Psoas muscle (tissue), 8 donors: ENCODE data around the gene ZFYVE16. TPM values are rescaled to one million over a fixed set of nuclear protein-coding genes. Genes with fewer than 3 reads are reported as not detected.
"Not testable (repeated sequence)": the region's sequence is repeated elsewhere in the genome, so short reads cannot be mapped to it uniquely, and the experiment has no call there.

Experiments
- ATAC-seq, 4 donors: fragments of 200-7000 bp; cut with Tn5 transposase; one replicate each; pipeline ENCODE4 v1.9.1; 2020; ENCODE audit warnings: moderate library complexity in 3 of 4, mild to moderate bottlenecking in 2 of 4
- DNase-seq, 2 donors: peaks; one replicate each; pipeline ENCODE4 v3.0.0-alpha.2; 2020
- H3K27ac ChIP-seq: fragments of 200-600 bp; one replicate; pipeline ENCODE4 v1.8.0; 2022
- H3K27me3 ChIP-seq, 3 donors: fragments of 200-600 bp in 1 of 3; one replicate each; pipeline versions ENCODE4 v1.6.1 to v1.8.0; 2013 to 2022; ENCODE audit warnings: low read length in 2 of 3, mild to moderate bottlenecking in 2 of 3, moderate library complexity in 1 of 3; ENCODE audit not compliant: insufficient read depth in 3 of 3
- H3K36me3 ChIP-seq, 2 donors: fragments of 200-600 bp in 1 of 2; one replicate each; pipeline versions ENCODE4 v1.6.1 to v1.8.0; 2013 to 2022; ENCODE audit warnings: low read depth in 1 of 2, mild to moderate bottlenecking in 1 of 2, moderate library complexity in 1 of 2; ENCODE audit not compliant: insufficient read depth in 1 of 2
- H3K4me1 ChIP-seq: fragments of 200-600 bp; one replicate; pipeline ENCODE4 v1.8.0; 2022
- H3K4me3 ChIP-seq: fragments of 200-600 bp; one replicate; pipeline ENCODE4 v1.8.0; 2022; ENCODE audit warnings: mild to moderate bottlenecking
- H3K9me3 ChIP-seq: fragments of 200-600 bp; one replicate; pipeline ENCODE4 v1.8.0; 2022
- whole genome bisulfite sequencing, 3 donors: extraction: QIAGEN DNeasy Blood & Tissue Kit; methylation state at CpG; one replicate each; pipeline versions ENCODE4 v1.1.6 to v1.1.7; 2013; 5-methylcytosine and 5-hydroxymethylcytosine counted together
- intact Hi-C, 2 donors: fragments of 100-400 bp; cut with DNase I; formaldehyde crosslinking; loops; one replicate each; pipeline versions ENCODE4 v1.11.0 to v1.14.2; 2022
- polyA plus RNA-seq, 3 donors: library from polyadenylated mRNA; stranded (reverse); fragments of 200-250 nt; gene quantifications; one replicate each; pipeline ENCODE4 v1.2.3, GENCODE V29; 2013
- total RNA-seq, 4 donors: library from RNA; stranded (reverse); fragmentation: NEBNext Ultra II Directional in 2 of 4; extraction: Animal tissue kit (Norgen Biotek cat#: 25700) in 2 of 4; gene quantifications; one replicate each; pipeline versions ENCODE4 v1.2.1 to v1.2.4, GENCODE V29; 2021 to 2023
- TF ChIP-seq, protein P1 (sequence below): fragments of 200-600 bp; IDR thresholded peaks from one replicate; pipeline ENCODE4 v1.8.0; 2022; ENCODE audit warnings: antibody characterized with exemption
- donor health status: healthy with polysubstance abuse.
- donor health status: DM: no; HTN: no; CAD: no; lungs with moderate emphysema.
- donor health status: Bipolar disorder and iron deficiency.
- donor health status: healthy.
- donor health status: DM: yes; HTN: yes; CAD: no.
- donor health status: DM: no; HTN: no; CAD: no.
- donor health status: DM: no; HTN: no; CAD: no.
- donor health status: DM: yes; HTN: yes; CAD: no.

ZFYVE16 gene
- total and polyA plus RNA-seq, 7 donors = 6.1 to 36.7 (median 21.8) TPM

DNA sequence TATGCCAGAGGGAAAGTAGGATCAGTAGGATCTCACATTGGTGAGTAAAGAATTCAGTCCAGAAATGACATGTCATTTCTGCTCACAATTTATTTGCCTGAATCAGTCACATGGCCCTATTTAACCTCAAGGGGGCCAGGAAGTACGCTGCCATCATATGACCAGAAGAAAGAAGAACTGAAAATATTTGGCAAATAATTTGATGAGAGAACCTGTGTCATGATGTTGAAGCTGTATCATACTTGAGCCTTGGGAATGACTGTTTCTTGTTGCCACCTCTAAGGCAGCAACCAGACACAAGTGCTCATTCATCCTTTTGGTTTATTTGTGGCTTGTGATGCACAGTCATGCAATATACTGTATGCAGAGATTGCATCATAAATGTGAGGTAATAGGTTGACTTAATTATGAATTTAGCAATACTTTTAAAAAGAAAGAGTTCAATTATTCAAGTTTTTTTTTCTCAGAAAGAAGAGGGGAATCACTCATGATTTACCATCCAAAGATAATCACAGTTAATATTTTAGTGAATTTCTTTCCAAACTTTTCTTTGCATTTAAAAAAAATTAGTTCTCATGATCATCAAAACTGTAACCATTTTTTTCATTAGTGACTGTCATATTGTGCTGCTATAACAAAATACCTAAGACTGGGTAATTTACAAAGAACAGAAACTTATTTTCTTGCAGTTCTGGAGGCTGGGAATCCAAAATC, 8.2 kb upstream of the ZFYVE16 start:
- no peak overlapping the region for H3K4me3 ChIP-seq
- intact Hi-C loops = loop anchor here in 1 of 2 donors (10.0 kb wide), 1 partner anchor 145 kb away; the partner anchor contains the start of gene SERINC5
- no peaks in the 10 kb centered on the region for H3K9me3 ChIP-seq
- TF ChIP-seq, protein P1, sequence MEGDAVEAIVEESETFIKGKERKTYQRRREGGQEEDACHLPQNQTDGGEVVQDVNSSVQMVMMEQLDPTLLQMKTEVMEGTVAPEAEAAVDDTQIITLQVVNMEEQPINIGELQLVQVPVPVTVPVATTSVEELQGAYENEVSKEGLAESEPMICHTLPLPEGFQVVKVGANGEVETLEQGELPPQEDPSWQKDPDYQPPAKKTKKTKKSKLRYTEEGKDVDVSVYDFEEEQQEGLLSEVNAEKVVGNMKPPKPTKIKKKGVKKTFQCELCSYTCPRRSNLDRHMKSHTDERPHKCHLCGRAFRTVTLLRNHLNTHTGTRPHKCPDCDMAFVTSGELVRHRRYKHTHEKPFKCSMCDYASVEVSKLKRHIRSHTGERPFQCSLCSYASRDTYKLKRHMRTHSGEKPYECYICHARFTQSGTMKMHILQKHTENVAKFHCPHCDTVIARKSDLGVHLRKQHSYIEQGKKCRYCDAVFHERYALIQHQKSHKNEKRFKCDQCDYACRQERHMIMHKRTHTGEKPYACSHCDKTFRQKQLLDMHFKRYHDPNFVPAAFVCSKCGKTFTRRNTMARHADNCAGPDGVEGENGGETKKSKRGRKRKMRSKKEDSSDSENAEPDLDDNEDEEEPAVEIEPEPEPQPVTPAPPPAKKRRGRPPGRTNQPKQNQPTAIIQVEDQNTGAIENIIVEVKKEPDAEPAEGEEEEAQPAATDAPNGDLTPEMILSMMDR = no peak
- no peaks in the 10 kb centered on the region for H3K36me3 ChIP-seq
- DNase-seq (no peak), ATAC-seq (peak; percentile 71 to 79 (median 76))
- peak overlapping the region; percentile 20 for H3K27ac ChIP-seq
- no peaks in the 10 kb centered on the region for H3K4me1 ChIP-seq
- H3K27me3 ChIP-seq = no peaks in the 10 kb centered on the region
- WGBS, 3 donors = 53 to 70% (median 67%) methylated on average over 1 of the region's 1 CpG

DNA sequence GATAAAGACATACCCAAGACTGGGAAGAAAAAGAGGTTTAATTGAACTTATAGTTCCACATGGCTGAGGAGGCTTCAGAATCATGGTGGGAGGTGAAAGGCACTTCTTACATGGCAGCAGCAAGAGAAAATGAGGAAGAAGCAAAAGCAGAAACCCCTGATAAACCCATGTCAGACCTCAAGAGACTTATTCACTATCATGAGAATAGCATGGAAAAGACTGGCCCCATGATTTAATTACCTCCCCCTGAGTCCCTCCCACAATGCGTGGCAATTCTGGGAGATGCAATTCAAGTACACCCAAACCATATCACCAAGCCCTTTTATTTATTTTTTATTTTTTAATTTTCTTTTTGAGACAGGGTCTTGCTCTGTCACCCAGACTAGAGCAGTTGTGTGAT, 7.5 kb upstream of the ZFYVE16 start:
- H3K4me3 ChIP-seq, ATAC-seq, H3K4me1 ChIP-seq, H3K27ac ChIP-seq, DNase-seq, H3K36me3 ChIP-seq, H3K27me3 ChIP-seq, H3K9me3 ChIP-seq: not testable (repeated sequence)
- WGBS, 3 donors = 96 to 100% (median 100%) methylated on average over 1 of the region's 1 CpG
- intact Hi-C loops = loop anchor here in 1 of 2 donors (10.0 kb wide), 1 partner anchor 146 kb away; the partner anchor contains the start of gene SERINC5

DNA sequence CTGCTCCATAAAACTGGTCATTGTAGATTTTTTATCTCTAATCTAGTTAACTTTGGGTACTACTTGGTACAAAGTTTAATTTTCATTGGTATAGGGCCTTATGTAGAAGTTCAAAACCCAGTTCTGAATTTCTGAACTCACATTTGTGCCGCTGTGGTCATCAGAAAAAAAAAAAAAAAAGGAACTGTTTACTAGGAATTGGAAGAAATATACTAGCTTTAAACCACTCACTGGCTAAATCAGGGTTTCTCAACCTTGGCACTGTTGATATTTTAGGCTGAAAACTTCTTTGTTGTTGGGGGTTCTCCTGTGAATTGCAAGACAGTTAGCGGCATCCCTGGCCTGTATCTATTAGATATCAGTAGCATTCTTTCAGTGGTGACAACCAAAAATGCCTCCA, 4.1 kb upstream of the ZFYVE16 start:
- Histone ChIP-seq H3K4me1 (peaks cover 1% of the 10 kb centered on the region), H3K9me3 (no peaks in the 10 kb centered on the region), H3K27me3 (no peaks in the 10 kb centered on the region), H3K27ac (no peak overlapping the region), H3K4me3 (no peak overlapping the region), H3K36me3 (no peaks in the 10 kb centered on the region)
- DNase-seq (no peak), ATAC-seq (no peak)
- WGBS, 3 donors = 83 to 94% (median 93%) methylated on average over 2 of the region's 2 CpGs
- TF ChIP-seq, protein P1 = no peak
- intact Hi-C loops = loop anchor here in 1 of 2 donors (10.0 kb wide), 1 partner anchor 149 kb away; the partner anchor contains the start of gene SERINC5

GRCh38 chr5:80406980-80407734, 707 bp upstream of the ZFYVE16 start:
- DNase-seq (peak; percentile 36 to 58), ATAC-seq (peak in 2 of 4 donors; percentile 33 to 48)
- H3K36me3 ChIP-seq = peaks cover 0 to 8% of the 10 kb centered on the region in 2 donors
- peaks cover 19% of the 10 kb centered on the region for H3K4me1 ChIP-seq
- no peaks in the 10 kb centered on the region for H3K9me3 ChIP-seq
- TF ChIP-seq, protein P1 = no peak
- no peaks in the 10 kb centered on the region for H3K27me3 ChIP-seq
- H3K4me3 ChIP-seq = peak overlapping the region; percentile 94
- peak overlapping the region; percentile 99 for H3K27ac ChIP-seq
- intact Hi-C loops = loop anchor here in 1 of 2 donors (10.0 kb wide), 1 partner anchor 152 kb away; the partner anchor contains the start of gene SERINC5
- 2 to 4% (median 2%) methylated on average over 31 of the region's 31 CpGs for WGBS, 3 donors
